ENCODE data around the gene ZNF668. TPM values are rescaled to one million over a fixed set of nuclear protein-coding genes. Genes with fewer than 3 reads are reported as not detected.
A peak's percentile ranks its signal among the peaks of the same experiment; 100 is the strongest.

ZNF668 gene
- total and polyA plus RNA-seq, 2 donors: 4.3 to 7.1 TPM

DNA sequence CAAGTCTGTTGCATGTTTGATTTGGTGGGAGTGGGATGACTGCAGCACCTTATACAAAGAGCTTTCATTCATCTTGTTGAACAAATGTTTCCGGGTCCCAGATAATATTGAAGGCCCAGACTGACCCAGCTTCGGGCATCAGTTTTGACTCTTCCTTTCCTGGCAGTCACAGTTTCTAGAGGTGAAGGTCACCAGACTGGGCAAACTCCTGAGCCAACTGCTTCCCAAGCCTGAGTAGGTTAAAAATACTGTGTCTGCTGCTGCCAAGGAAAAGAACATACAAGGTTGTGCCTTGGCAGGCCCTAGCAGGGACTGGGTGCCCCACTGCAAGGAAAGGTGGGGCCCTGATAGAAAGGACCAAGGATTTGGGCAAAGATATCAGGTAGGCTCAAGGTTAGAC lies 38.7 kb upstream of the ZNF668 start:
- no peak overlapping the region for H3K4me3 ChIP-seq (ENCODE audit: low read length in 2 of 2)
- peaks cover 22 to 37% of the 10 kb centered on the region in 2 donors for H3K36me3 ChIP-seq (ENCODE audit: control insufficient read depth in 2 of 2, insufficient read depth in 2 of 2, low read length in 1 of 2)
- no peaks in the 10 kb centered on the region for H3K9me3 ChIP-seq (ENCODE audit: control insufficient read depth in 2 of 2, insufficient read depth in 1 of 2, low read length in 1 of 2)
- WGBS: over 99% methylated on average over 2 of the region's 2 CpGs
- H3K27me3 ChIP-seq (ENCODE audit: control insufficient read depth in 2 of 2, insufficient read depth in 1 of 2, low read length in 1 of 2): no peaks in the 10 kb centered on the region
- no peak for DNase-seq (ENCODE audit: low read depth in 6 of 9, low spot score in 9 of 9)
- H3K4me1 ChIP-seq (ENCODE audit: control insufficient read depth in 2 of 2, insufficient read depth in 2 of 2, low read length in 2 of 2): peaks cover 10 to 16% of the 10 kb centered on the region in 2 donors
- no peak overlapping the region for H3K27ac ChIP-seq (ENCODE audit: low read depth in 1 of 2, low read length in 1 of 2)

- Histone ChIP-seq H3K4me1 (ENCODE audit: control insufficient read depth in 2 of 2, insufficient read depth in 2 of 2, low read length in 2 of 2) (peaks cover 12 to 16% of the 10 kb centered on the region in 2 donors), H3K36me3 (ENCODE audit: control insufficient read depth in 2 of 2, insufficient read depth in 2 of 2, low read length in 1 of 2) (peaks cover 22 to 37% of the 10 kb centered on the region in 2 donors), H3K27me3 (ENCODE audit: control insufficient read depth in 2 of 2, insufficient read depth in 1 of 2, low read length in 1 of 2) (no peaks in the 10 kb centered on the region), H3K9me3 (ENCODE audit: control insufficient read depth in 2 of 2, insufficient read depth in 1 of 2, low read length in 1 of 2) (no peaks in the 10 kb centered on the region), H3K27ac (ENCODE audit: low read depth in 1 of 2, low read length in 1 of 2) (no peak overlapping the region), H3K4me3 (ENCODE audit: low read length in 2 of 2) (no peak overlapping the region)
- WGBS: 97% methylated on average over 23 of the region's 23 CpGs
- no peak for DNase-seq (ENCODE audit: low read depth in 6 of 9, low spot score in 9 of 9)
Observed at GRCh38 chr16:31111881-31112466, 37.9 kb upstream of the ZNF668 start.

DNA sequence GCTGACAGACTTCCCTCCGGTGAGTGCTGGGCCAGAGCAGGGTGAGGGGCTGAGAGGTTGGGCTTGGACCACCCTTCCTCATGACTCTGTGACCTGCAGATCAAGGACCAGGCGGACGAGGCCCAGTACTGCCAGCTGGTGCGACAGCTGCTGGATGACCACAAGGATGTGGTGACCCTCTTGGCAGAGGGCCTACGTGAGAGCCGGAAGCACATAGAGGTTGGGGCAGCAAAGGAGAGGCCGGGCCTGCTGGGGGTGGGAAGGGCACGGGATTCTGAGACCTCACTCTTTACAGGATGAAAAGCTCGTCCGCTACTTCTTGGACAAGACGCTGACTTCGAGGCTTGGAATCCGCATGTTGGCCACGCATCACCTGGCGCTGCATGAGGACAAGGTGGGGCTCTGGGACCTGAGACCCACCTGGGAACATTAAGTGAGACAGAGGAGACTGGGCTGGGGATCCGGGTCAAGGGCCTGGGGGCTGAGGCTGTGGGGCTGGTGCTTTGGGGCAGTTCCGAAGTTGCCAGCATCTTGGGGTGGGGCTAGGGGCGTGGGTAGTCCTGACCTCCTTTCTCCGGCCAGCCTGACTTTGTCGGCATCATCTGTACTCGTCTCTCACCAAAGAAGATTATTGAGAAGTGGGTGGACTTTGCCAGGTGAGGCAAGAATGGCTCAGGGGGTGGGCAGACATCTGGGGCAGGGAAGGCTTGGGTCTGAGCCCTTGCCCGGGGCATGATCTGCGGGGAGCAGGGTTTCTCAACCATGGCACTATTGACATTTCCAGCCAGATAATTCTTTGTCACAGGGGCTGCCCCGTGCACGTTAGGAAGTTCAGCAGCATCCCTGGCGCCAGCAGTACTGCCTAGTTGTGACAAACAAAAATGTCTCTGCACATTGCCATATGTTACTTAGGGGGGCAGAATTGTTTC lies 36.3 kb upstream of the ZNF668 start:
- Histone ChIP-seq H3K9me3 (ENCODE audit: control insufficient read depth in 2 of 2, insufficient read depth in 1 of 2, low read length in 1 of 2) (no peaks in the 10 kb centered on the region), H3K4me3 (ENCODE audit: low read length in 2 of 2) (no peak overlapping the region), H3K27ac (ENCODE audit: low read depth in 1 of 2, low read length in 1 of 2) (no peak overlapping the region), H3K27me3 (ENCODE audit: control insufficient read depth in 2 of 2, insufficient read depth in 1 of 2, low read length in 1 of 2) (no peaks in the 10 kb centered on the region), H3K36me3 (ENCODE audit: control insufficient read depth in 2 of 2, insufficient read depth in 2 of 2, low read length in 1 of 2) (peaks cover 22 to 37% of the 10 kb centered on the region in 2 donors), H3K4me1 (ENCODE audit: control insufficient read depth in 2 of 2, insufficient read depth in 2 of 2, low read length in 2 of 2) (peaks cover 15 to 18% of the 10 kb centered on the region in 2 donors)
- 94% methylated on average over 26 of the region's 26 CpGs for WGBS
- no peak for DNase-seq (ENCODE audit: low read depth in 6 of 9, low spot score in 9 of 9)

GRCh38 chr16:31109622-31110021 lies 35.6 kb upstream of the ZNF668 start:
- WGBS: 97% methylated on average over 12 of the region's 12 CpGs

DNA sequence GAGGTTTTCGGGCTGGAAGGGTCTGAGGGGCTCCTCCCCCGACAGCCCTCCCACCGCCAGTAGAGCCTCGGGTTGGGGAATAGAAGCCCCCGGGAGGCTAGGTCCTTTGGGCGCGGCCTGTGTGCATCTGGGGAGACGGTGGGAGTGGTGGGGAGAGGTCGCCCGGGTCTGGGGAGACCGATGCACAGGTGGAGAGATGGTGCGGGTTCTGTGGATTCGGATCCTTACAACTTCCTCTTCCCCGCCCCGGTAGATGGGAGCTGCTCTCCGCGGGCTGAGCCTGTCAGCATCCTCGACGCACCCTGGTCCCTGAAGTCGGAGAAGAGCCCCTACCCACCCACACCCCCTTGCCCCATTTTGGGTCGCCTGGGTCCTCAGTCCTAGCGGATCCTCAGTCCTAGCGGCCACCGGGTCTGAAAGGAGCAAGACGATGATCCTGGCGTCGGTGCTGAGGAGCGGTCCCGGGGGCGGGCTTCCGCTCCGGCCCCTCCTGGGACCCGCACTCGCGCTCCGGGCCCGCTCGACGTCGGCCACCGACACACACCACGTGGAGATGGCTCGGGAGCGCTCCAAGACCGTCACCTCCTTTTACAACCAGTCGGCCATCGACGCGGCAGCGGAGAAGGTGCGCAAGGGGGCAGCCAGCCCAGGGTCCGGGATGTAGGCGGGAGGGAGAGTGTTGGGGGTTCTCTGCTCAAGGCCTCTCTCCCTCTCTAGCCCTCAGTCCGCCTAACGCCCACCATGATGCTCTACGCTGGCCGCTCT lies 34.9 kb upstream of the ZNF668 start:
- Histone ChIP-seq H3K36me3 (ENCODE audit: control insufficient read depth in 2 of 2, insufficient read depth in 2 of 2, low read length in 1 of 2) (peaks cover 22 to 37% of the 10 kb centered on the region in 2 donors), H3K27ac (ENCODE audit: low read depth in 1 of 2, low read length in 1 of 2) (no peak overlapping the region), H3K27me3 (ENCODE audit: control insufficient read depth in 2 of 2, insufficient read depth in 1 of 2, low read length in 1 of 2) (no peaks in the 10 kb centered on the region), H3K4me1 (ENCODE audit: control insufficient read depth in 2 of 2, insufficient read depth in 2 of 2, low read length in 2 of 2) (peaks cover 15 to 18% of the 10 kb centered on the region in 2 donors), H3K4me3 (ENCODE audit: low read length in 2 of 2) (peak overlapping the region; percentile 57 to 96), H3K9me3 (ENCODE audit: control insufficient read depth in 2 of 2, insufficient read depth in 1 of 2, low read length in 1 of 2) (no peaks in the 10 kb centered on the region)
- no peak for DNase-seq (ENCODE audit: low read depth in 6 of 9, low spot score in 9 of 9)
- 58% methylated on average over 57 of the region's 57 CpGs for WGBS

More at GRCh38 chr16:31109622-31110021, 35.6 kb upstream of the ZNF668 start:
- Histone ChIP-seq H3K4me3 (ENCODE audit: low read length in 2 of 2) (no peak overlapping the region), H3K27ac (ENCODE audit: low read depth in 1 of 2, low read length in 1 of 2) (no peak overlapping the region), H3K9me3 (ENCODE audit: control insufficient read depth in 2 of 2, insufficient read depth in 1 of 2, low read length in 1 of 2) (no peaks in the 10 kb centered on the region), H3K36me3 (ENCODE audit: control insufficient read depth in 2 of 2, insufficient read depth in 2 of 2, low read length in 1 of 2) (peaks cover 22 to 37% of the 10 kb centered on the region in 2 donors), H3K4me1 (ENCODE audit: control insufficient read depth in 2 of 2, insufficient read depth in 2 of 2, low read length in 2 of 2) (peaks cover 15 to 18% of the 10 kb centered on the region in 2 donors), H3K27me3 (ENCODE audit: control insufficient read depth in 2 of 2, insufficient read depth in 1 of 2, low read length in 1 of 2) (no peaks in the 10 kb centered on the region)
- DNase-seq (ENCODE audit: low read depth in 6 of 9, low spot score in 9 of 9): no peak

DNA sequence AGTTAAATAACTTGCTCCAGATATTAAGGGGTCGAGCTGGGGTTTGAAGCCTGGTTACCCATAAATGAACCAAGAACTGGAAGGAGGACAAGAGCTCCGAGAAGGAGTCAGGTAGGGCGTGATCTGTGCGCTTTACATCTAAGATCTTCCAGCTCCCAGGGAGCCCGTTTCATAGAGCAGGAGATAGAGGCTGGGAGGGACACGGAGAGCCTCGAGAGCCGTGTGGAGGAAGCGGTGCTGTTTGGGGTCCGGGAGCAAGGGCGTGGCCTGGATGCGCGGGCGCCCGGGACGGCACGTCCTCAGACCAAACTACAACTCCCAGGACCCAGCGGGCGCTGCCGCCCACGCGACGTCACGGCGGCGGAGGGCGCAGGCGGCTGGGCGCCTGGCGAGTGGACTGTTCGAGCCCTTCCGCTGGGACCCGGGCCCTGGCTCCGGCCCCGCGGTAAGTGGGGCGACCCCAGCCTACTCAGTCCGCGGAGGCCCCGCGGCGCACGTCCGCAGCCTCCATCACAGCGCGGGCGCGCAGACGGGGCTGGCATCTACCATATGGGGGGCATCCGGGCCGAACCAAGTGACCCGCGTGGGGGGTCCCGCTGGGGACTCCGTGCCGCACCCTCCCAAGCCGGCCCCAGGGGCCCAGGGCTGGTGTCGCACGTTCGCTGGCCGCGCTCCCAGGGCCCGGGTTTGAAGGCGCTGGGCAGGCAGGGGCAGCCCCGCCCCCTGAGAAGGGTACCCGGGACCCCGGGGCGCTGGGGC lies 34.2 kb upstream of the ZNF668 start, which contains the start of gene BCKDK:
TSS of gene BCKDK (plus strand) at position 352 of the 759 bp plus-strand sequence. CDS start 838 bp downstream, outside the sequence.
- Histone ChIP-seq H3K4me1 (ENCODE audit: control insufficient read depth in 2 of 2, insufficient read depth in 2 of 2, low read length in 2 of 2) (peaks cover 15 to 18% of the 10 kb centered on the region in 2 donors), H3K4me3 (ENCODE audit: low read length in 2 of 2) (peak within 1 kb of the TSS; percentile 57 to 96), H3K36me3 (ENCODE audit: control insufficient read depth in 2 of 2, insufficient read depth in 2 of 2, low read length in 1 of 2) (peaks cover 22 to 34% of the 10 kb centered on the region in 2 donors), H3K9me3 (ENCODE audit: control insufficient read depth in 2 of 2, insufficient read depth in 1 of 2, low read length in 1 of 2) (no peaks in the 10 kb centered on the region), H3K27ac (ENCODE audit: low read depth in 1 of 2, low read length in 1 of 2) (peak within 1 kb of the TSS in 1 of 2 donors; percentile 73), H3K27me3 (ENCODE audit: control insufficient read depth in 2 of 2, insufficient read depth in 1 of 2, low read length in 1 of 2) (no peaks in the 10 kb centered on the region)
- 5% methylated on average over 68 of the region's 68 CpGs for WGBS
- peak in 8 of 9 donors; percentile 32 to 75 (median 52) for DNase-seq (ENCODE audit: low read depth in 6 of 9, low spot score in 9 of 9)

DNA sequence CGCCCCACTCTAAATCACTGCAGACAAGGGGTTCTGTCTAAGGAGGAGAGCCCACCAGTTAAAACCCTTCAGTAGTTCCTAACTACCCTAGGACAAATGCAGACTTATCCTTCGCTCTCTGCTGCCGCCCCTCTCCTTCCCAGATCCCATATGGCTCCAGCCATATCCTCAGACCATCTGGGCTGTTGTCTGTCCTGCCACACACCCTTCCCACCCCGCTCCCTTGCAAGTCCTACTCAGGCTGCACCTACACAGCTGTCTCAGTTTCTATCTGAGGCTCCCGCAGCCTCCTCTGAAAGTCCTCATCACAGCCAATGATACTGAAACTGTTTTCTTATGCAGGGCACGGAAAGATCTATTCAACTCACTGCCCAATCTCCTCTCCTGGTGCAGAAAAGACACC lies 33.4 kb upstream of the ZNF668 start:
- H3K27ac ChIP-seq (ENCODE audit: low read depth in 1 of 2, low read length in 1 of 2): no peak overlapping the region
- DNase-seq (ENCODE audit: low read depth in 6 of 9, low spot score in 9 of 9): no peak
- H3K9me3 ChIP-seq (ENCODE audit: control insufficient read depth in 2 of 2, insufficient read depth in 1 of 2, low read length in 1 of 2): no peaks in the 10 kb centered on the region
- H3K4me3 ChIP-seq (ENCODE audit: low read length in 2 of 2): no peak overlapping the region
- H3K27me3 ChIP-seq (ENCODE audit: control insufficient read depth in 2 of 2, insufficient read depth in 1 of 2, low read length in 1 of 2): no peaks in the 10 kb centered on the region
- H3K4me1 ChIP-seq (ENCODE audit: control insufficient read depth in 2 of 2, insufficient read depth in 2 of 2, low read length in 2 of 2): peaks cover 15 to 18% of the 10 kb centered on the region in 2 donors
- H3K36me3 ChIP-seq (ENCODE audit: control insufficient read depth in 2 of 2, insufficient read depth in 2 of 2, low read length in 1 of 2): peaks cover 21 to 32% of the 10 kb centered on the region in 2 donors
- WGBS: 98% methylated on average over 6 of the region's 6 CpGs
